Activated T-helper 1 cell treated with anti-CD3 and anti-CD28 coated beads, Interleukin-12 subunit alpha, Interleukin-12 subunit beta, Interleukin-2, Interleukin-4 antibody, amounts not matched to agents 30 ng/mL and 10 ng/mL and 1 ng/mL, durations not matched to agents 14 hours and 24 hours and 36 hours (primary cell): Measurements from ENCODE around the gene SBNO2. TPM values are rescaled to one million over a fixed set of nuclear protein-coding genes. Genes with fewer than 3 reads are reported as not detected.

Source experiments
- DNase-seq: peaks from one replicate; pipeline ENCODE4 v3.0.0; 2021; ENCODE audit warnings: low spot score
- H3K27ac Mint-ChIP-seq: one replicate; pipeline ENCODE4 v1.8.0; 2021; ENCODE audit warnings: mild to moderate bottlenecking, mixed read lengths
- H3K27me3 Mint-ChIP-seq: one replicate; pipeline ENCODE4 v1.8.0; 2022; ENCODE audit warnings: mild to moderate bottlenecking, moderate library complexity, mixed read lengths; ENCODE audit not compliant: insufficient read depth
- H3K36me3 Mint-ChIP-seq: one replicate; pipeline ENCODE4 v1.8.0; 2021; ENCODE audit warnings: low read depth, mixed read lengths
- H3K4me1 Mint-ChIP-seq: one replicate; pipeline ENCODE4 v1.8.0; 2021; ENCODE audit warnings: low read depth, mixed read lengths
- H3K4me3 Mint-ChIP-seq: one replicate; pipeline ENCODE4 v1.8.0; 2021; ENCODE audit warnings: mild to moderate bottlenecking, moderate library complexity, mixed read lengths
- H3K9me3 Mint-ChIP-seq: one replicate; pipeline ENCODE4 v1.8.0; 2021; ENCODE audit warnings: mixed read lengths
- intact Hi-C: fragments of 100-400 bp; cut with micrococcal nuclease; formaldehyde crosslinking; loops from one replicate; pipeline ENCODE4 v1.15.1; 2024
- total RNA-seq: library from RNA; stranded (reverse); gene quantifications from 2 replicates; pipeline ENCODE4 v1.2.3, GENCODE V29; 2022

The SBNO2 gene
- total RNA-seq, 1 donor from 2014 or later = 96.9 TPM

- no peaks in the 10 kb centered on the region for H3K27me3 Mint-ChIP-seq
- H3K9me3 Mint-ChIP-seq = no peaks in the 10 kb centered on the region
- no peak overlapping the region for H3K27ac Mint-ChIP-seq
- H3K4me3 Mint-ChIP-seq = no peak overlapping the region
- peaks cover 9% of the 10 kb centered on the region for H3K36me3 Mint-ChIP-seq
- intact Hi-C loops = no loop called here
- DNase-seq = no peak
- H3K4me1 Mint-ChIP-seq = no peaks in the 10 kb centered on the region
Measured at GRCh38 chr19:1108291-1109031, 65.6 kb downstream of the SBNO2 start.

- no peak overlapping the region for H3K27ac Mint-ChIP-seq
- H3K36me3 Mint-ChIP-seq = peaks cover 9% of the 10 kb centered on the region
- H3K27me3 Mint-ChIP-seq = no peaks in the 10 kb centered on the region
- DNase-seq = no peak
- H3K4me1 Mint-ChIP-seq = peaks cover 2% of the 10 kb centered on the region
- H3K9me3 Mint-ChIP-seq = no peaks in the 10 kb centered on the region
- intact Hi-C loops = no loop called here
- H3K4me3 Mint-ChIP-seq = no peak overlapping the region
Measured at GRCh38 chr19:1107661-1108261, 66.3 kb downstream of the SBNO2 start.

GRCh38 chr19:1106841-1107660 is 67.0 kb downstream of the SBNO2 start:
- no peak for DNase-seq
- Mint-ChIP-seq H3K36me3 (peaks cover 9% of the 10 kb centered on the region), H3K27me3 (no peaks in the 10 kb centered on the region), H3K4me1 (peaks cover 7% of the 10 kb centered on the region), H3K9me3 (no peaks in the 10 kb centered on the region), H3K4me3 (peak overlapping the region; percentile 42), H3K27ac (peak overlapping the region; percentile 55)
- intact Hi-C loops = no loop called here

GRCh38 chr19:1105873-1106840 is 67.9 kb downstream of the SBNO2 start:
- Mint-ChIP-seq H3K27me3 (no peaks in the 10 kb centered on the region), H3K4me3 (peak overlapping the region; percentile 57), H3K4me1 (peaks cover 16% of the 10 kb centered on the region), H3K9me3 (no peaks in the 10 kb centered on the region), H3K36me3 (peaks cover 9% of the 10 kb centered on the region), H3K27ac (peak overlapping the region; percentile 55)
- intact Hi-C loops = no loop called here
- DNase-seq = no peak

- H3K4me3 Mint-ChIP-seq = peak overlapping the region; percentile 80
- no peaks in the 10 kb centered on the region for H3K9me3 Mint-ChIP-seq
- peaks cover 17% of the 10 kb centered on the region for H3K4me1 Mint-ChIP-seq
- peak overlapping the region; percentile 55 for H3K27ac Mint-ChIP-seq
- DNase-seq = no peak
- intact Hi-C loops = no loop called here
- H3K36me3 Mint-ChIP-seq = peaks cover 7% of the 10 kb centered on the region
- H3K27me3 Mint-ChIP-seq = no peaks in the 10 kb centered on the region
Measured at GRCh38 chr19:1105008-1105872, 68.8 kb downstream of the SBNO2 start.

- Mint-ChIP-seq H3K9me3 (peaks cover 7% of the 10 kb centered on the region), H3K4me1 (peaks cover 24% of the 10 kb centered on the region), H3K27ac (peak overlapping the region; percentile 55), H3K27me3 (peaks cover under 1% of the 10 kb centered on the region), H3K36me3 (peaks cover 13% of the 10 kb centered on the region), H3K4me3 (peak overlapping the region; percentile 80)
- intact Hi-C loops = loop anchor here (1.0 to 5.0 kb wide), 3 partner anchors 28 to 83 kb away; partner anchors contain the start of genes ARHGAP45, RNU6-2 and TMEM259
- DNase-seq = peak; percentile 71
Measured at GRCh38 chr19:1104311-1105007, 69.6 kb downstream of the SBNO2 start.

- peaks cover 2% of the 10 kb centered on the region for H3K27me3 Mint-ChIP-seq
- peaks cover 30% of the 10 kb centered on the region for H3K4me1 Mint-ChIP-seq
- intact Hi-C loops = loop anchor here (1.0 to 5.0 kb wide), 7 partner anchors 9 to 137 kb away; partner anchors contain the start of genes ABCA7, ARHGAP45, ATP5F1D and CNN2
- peak within 1 kb of the TSS; percentile 80 for H3K4me3 Mint-ChIP-seq
- H3K9me3 Mint-ChIP-seq = peaks cover 8% of the 10 kb centered on the region
- H3K27ac Mint-ChIP-seq = peak within 1 kb of the TSS; percentile 90
- peak; percentile 96 for DNase-seq
- peaks cover 14% of the 10 kb centered on the region for H3K36me3 Mint-ChIP-seq
Measured at GRCh38 chr19:1103708-1104310, 70.3 kb downstream of the SBNO2 start, which contains the start of gene GPX4. Gene GPX4 (plus strand): TSS chr19:1103994. CDS start chr19:1104044, 50 bp downstream.

- Mint-ChIP-seq H3K9me3 (peaks cover 8% of the 10 kb centered on the region), H3K36me3 (peaks cover 12% of the 10 kb centered on the region), H3K27ac (peak overlapping the region; percentile 90), H3K4me3 (peak overlapping the region; percentile 76), H3K27me3 (peaks cover 2% of the 10 kb centered on the region), H3K4me1 (peaks cover 36% of the 10 kb centered on the region)
- no peak for DNase-seq
- intact Hi-C loops = loop anchor here (1.0 to 5.0 kb wide), 5 partner anchors 8 to 138 kb away; partner anchors contain the start of genes ABCA7, ARHGAP45, ATP5F1D and CNN2
Measured at GRCh38 chr19:1103132-1103707, 70.8 kb downstream of the SBNO2 start.

- Mint-ChIP-seq H3K4me1 (peaks cover 43% of the 10 kb centered on the region), H3K4me3 (peak overlapping the region; percentile 76), H3K9me3 (peaks cover 8% of the 10 kb centered on the region), H3K27ac (peak overlapping the region; percentile 90), H3K36me3 (peaks cover 12% of the 10 kb centered on the region), H3K27me3 (peaks cover 2% of the 10 kb centered on the region)
- intact Hi-C loops = loop anchor here (1.0 to 5.0 kb wide), 5 partner anchors 7 to 138 kb away; partner anchors contain the start of genes ABCA7, ARHGAP45, ATP5F1D and CNN2
- DNase-seq = peak; percentile 39
Measured at GRCh38 chr19:1102407-1103131, 71.5 kb downstream of the SBNO2 start.

- H3K27me3 Mint-ChIP-seq = peaks cover 2% of the 10 kb centered on the region
- intact Hi-C loops = loop anchor here (5.0 kb wide), 1 partner anchor 34 kb away; the partner anchor contains the start of gene ARHGAP45
- H3K4me1 Mint-ChIP-seq = peaks cover 46% of the 10 kb centered on the region
- no peak for DNase-seq
- peak overlapping the region; percentile 74 for H3K27ac Mint-ChIP-seq
- H3K36me3 Mint-ChIP-seq = peaks cover 8% of the 10 kb centered on the region
- H3K9me3 Mint-ChIP-seq = peaks cover 8% of the 10 kb centered on the region
- peak overlapping the region; percentile 33 for H3K4me3 Mint-ChIP-seq
Measured at GRCh38 chr19:1101337-1101698, 72.8 kb downstream of the SBNO2 start.
